HG03025 (cell line): Measurements from ENCODE around the gene SLC16A8.

ENCODE experiments used
- ATAC-seq: cut with Tn5 transposase; IDR thresholded peaks from one replicate; pipeline ENCODE4 v1.9.1; 2021; ENCODE audit warnings: mild to moderate bottlenecking, moderate library complexity; ENCODE audit not compliant: unreplicated experiment, low FRiP score

The SLC16A8 gene

DNA sequence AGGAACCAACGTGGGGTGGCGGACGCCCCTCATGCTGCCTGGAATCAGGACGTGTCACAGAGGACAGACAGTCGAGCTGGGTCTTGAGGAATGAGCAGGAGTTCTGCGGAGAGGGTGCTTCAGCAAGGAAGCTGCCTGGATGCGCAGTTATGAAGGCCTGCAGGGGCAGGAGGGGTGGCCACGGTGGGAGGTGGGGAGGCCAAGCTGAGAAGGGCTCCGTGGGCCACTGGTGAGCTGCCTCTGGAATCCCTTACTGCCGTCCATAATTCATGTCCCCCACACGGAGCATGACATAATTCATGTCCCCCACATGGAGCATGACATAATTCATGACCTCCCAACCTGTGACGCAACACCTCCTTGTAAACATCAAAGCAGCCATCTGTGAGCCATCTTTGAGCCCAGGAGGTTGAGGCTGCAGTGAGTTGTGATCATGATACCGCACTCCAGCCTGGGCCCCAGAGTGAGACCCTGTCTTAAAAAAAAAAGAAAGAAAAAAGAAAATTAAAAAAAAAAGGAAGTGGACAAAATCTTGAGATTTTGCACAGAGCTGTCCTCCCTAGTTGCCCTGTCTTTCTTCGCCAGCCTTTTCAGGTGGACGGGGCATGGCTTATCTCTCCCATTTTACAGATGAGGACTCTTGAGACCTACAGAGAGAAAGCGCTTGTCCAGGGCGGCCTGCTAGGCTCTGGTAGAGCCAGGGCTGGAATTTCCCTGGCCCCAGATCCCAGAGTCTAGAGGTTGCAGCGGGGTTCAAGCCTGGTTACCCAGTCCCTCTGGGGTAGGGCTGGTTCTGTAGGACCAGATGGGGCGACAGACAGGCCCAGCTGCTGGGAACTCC lies 51.1 kb downstream of the SLC16A8 start:
- no peak for ATAC-seq

GRCh38 chr22:38031491-38031890 lies 52.5 kb downstream of the SLC16A8 start:
- no peak for ATAC-seq

DNA sequence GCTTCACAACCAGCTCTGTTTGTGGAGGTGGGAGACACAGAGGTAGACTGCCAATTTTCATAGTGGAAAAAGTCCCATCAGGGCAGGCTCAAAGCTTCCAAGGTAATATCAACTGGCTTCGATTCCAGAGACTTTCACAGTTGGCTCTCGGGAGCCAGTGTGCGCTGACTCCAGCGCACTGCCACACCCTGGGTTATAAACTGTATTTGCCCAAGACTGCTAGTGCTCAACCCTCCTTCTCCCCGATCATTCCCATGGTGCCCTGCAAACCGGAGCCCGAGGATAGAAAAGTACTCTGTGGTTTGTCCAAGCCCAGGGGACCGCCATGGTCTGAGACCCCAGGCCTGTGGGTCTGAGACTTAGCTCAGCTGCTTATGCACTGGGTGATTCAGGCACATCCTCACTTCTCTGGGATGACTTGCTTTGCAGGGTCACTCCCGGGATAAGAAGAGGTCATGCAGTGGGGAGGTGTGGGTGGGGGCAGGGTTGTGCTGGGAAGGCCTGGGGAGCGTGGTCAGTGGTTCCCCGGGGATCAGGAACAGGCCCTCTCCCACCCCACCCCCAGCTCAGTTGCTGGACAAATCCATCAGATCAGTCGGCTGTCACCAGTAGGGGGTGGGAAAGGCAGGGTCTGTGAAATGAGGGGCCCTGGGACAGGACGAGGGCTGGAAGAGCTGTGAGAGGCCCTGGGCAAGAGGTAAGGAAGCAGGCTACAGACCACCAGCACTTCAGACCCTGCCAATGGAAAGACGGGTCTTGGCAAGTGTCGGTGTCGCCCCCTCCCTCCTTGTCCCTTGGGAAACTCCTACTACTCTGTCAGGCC lies 53.5 kb downstream of the SLC16A8 start:
- no peak for ATAC-seq

- no peak for ATAC-seq
Observed at GRCh38 chr22:38029901-38030300, 54.1 kb downstream of the SLC16A8 start.

DNA sequence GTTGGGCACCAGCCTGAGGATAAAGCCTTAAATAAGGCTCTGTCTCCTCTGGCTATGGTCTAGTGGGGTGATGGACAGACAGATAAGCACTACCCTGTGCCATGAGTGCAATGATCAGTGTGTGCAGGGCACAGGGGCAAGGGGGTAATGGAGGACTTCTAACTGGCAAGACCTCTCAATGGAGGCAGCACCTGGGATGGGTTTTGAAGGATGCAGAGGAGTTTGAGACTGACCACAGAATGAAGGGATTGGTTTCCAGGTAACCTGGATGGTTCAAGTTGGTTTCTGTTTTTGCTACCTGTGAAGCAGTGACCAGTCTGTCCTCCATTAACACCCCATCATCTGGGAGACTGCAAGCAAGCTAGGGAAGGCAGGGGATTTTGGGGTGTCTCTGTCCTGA lies 54.6 kb downstream of the SLC16A8 start:
- no peak for ATAC-seq

GRCh38 chr22:38028344-38029130 lies 55.4 kb downstream of the SLC16A8 start:
- ATAC-seq: no peak
